Osteoblast (primary cell): Measurements from ENCODE around the gene ATL2. TPM values are rescaled to one million over a fixed set of nuclear protein-coding genes. Genes with fewer than 3 reads are reported as not detected.

Experiments used
- DNase-seq: peaks from one replicate; pipeline ENCODE4 v3.0.0; 2011; ENCODE audit warnings: low spot score, mixed read lengths; ENCODE audit not compliant: insufficient read length; ENCODE audit errors: missing footprints
- H2AFZ ChIP-seq: 2 replicates; pipeline ENCODE4 v1.6.0; 2011; ENCODE audit warnings: mild to moderate bottlenecking, low read length
- H3K27ac ChIP-seq: 2 replicates; pipeline ENCODE4 v1.5.1; 2011; ENCODE audit warnings: mild to moderate bottlenecking, low read depth, low read length, moderate library complexity
- H3K27me3 ChIP-seq: 2 replicates; pipeline ENCODE4 v1.6.0; 2012; ENCODE audit warnings: mild to moderate bottlenecking, control low read depth, inconsistent platforms, low read length, moderate library complexity; ENCODE audit not compliant: insufficient read depth
- H3K36me3 ChIP-seq: 2 replicates; pipeline ENCODE4 v1.5.1; 2011; ENCODE audit warnings: mild to moderate bottlenecking, low read length, control low read depth, moderate library complexity; ENCODE audit not compliant: insufficient read depth
- H3K4me1 ChIP-seq: 2 replicates; pipeline ENCODE4 v1.5.1; 2011; ENCODE audit warnings: mild to moderate bottlenecking, low read length, control low read depth, moderate library complexity; ENCODE audit not compliant: insufficient read depth
- H3K4me2 ChIP-seq: 2 replicates; pipeline ENCODE4 v1.6.0; 2011; ENCODE audit warnings: mild to moderate bottlenecking, low read length; ENCODE audit not compliant: insufficient read depth
- H3K4me3 ChIP-seq: fragments of 200-600 bp; sonication (generic); 3 replicates; pipeline ENCODE4 v1.5.1; 2012; ENCODE audit warnings: mild to moderate bottlenecking, low read length, inconsistent platforms; ENCODE audit not compliant: insufficient read depth
- H3K79me2 ChIP-seq: 2 replicates; pipeline ENCODE4 v1.6.0; 2012; ENCODE audit warnings: mild to moderate bottlenecking, low read length, control low read depth, inconsistent platforms; ENCODE audit not compliant: insufficient read depth
- H3K9me3 ChIP-seq: 2 replicates; pipeline ENCODE4 v1.5.1; 2011; ENCODE audit warnings: low read depth, low read length, control low read depth
- H4K20me1 ChIP-seq: 2 replicates; pipeline ENCODE4 v1.6.0; 2012; ENCODE audit warnings: mild to moderate bottlenecking, low read length, control low read depth; ENCODE audit not compliant: insufficient read depth
- CTCF ChIP-seq: IDR thresholded peaks from 2 replicates; pipeline ENCODE4 v1.5.1; 2011; ENCODE audit warnings: mild to moderate bottlenecking, low read depth, low read length, moderate library complexity; ENCODE audit errors: extremely low read depth
- total RNA-seq: library from RNA; depleted of rRNA; stranded (reverse); fragments of >200 nt; gene quantifications from 2 replicates; pipeline ENCODE4 v1.2.3, GENCODE V29; 2012

Gene ATL2
- total RNA-seq, 1 donor: 64.4 TPM

DNA sequence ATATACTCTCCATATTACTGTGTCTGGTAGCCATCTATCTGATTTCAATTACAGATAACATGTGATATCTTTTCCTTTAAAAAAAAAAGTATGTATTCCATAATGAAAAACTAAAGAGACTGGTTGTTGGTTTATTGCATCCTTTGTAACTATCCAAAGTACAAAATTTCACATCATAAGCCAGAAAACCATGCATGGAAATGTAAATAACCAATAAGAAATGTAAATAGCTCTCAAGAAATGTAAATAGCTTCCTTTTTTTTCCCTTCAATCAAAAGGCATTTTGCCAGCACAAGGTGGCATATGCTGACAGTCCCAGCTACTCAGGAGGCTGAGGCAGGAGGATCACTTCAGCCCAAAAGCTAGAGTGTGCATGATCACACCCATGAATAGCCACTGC, 59.3 kb downstream of the ATL2 start:
- Histone ChIP-seq H4K20me1 (no peaks in the 10 kb centered on the region), H3K4me2 (no peak overlapping the region), H3K79me2 (peaks cover 6% of the 10 kb centered on the region), H3K36me3 (peaks cover 14% of the 10 kb centered on the region), H2AFZ (no peak overlapping the region), H3K4me3 (no peak overlapping the region), H3K4me1 (no peaks in the 10 kb centered on the region), H3K27me3 (no peaks in the 10 kb centered on the region), H3K27ac (no peak overlapping the region), H3K9me3 (no peaks in the 10 kb centered on the region)
- no peak for TF ChIP-seq CTCF
- DNase-seq: no peak

DNA sequence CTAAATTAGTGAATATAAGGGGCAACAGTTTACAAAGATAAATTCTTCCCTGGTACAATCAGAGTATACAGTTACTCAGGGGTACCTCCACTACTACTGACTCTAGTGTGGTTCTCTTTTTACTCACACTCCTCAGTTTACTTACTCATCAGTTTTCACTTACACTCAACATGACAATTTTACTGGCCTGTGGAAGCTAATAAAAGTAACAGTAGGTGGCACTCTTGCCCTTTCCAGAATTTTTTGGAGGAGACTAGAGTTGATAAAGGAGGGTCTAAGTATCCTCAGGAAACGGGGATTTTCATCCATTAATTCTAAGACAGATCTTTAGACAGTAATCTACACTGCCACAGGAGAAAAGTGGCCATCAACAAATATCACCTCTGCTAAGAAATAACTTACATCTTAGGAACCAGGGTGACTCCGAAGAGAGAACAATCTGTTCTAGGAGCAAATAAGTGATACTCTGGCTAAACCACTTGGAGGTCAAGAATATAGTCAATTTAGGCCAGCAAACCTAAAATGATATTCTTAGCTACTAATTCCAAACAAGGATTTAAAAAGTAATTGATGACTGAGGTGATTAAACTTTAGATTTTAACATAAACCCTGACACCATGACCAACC, 61.3 kb downstream of the ATL2 start:
- Histone ChIP-seq H3K27me3 (no peaks in the 10 kb centered on the region), H3K79me2 (peaks cover 2% of the 10 kb centered on the region), H2AFZ (no peak overlapping the region), H3K27ac (no peak overlapping the region), H3K4me3 (no peak overlapping the region), H3K4me2 (no peak overlapping the region), H3K36me3 (peaks cover 25% of the 10 kb centered on the region), H3K9me3 (no peaks in the 10 kb centered on the region), H4K20me1 (no peaks in the 10 kb centered on the region), H3K4me1 (no peaks in the 10 kb centered on the region)
- peak; percentile 50 for DNase-seq
- TF ChIP-seq CTCF: peak; percentile 83

DNA sequence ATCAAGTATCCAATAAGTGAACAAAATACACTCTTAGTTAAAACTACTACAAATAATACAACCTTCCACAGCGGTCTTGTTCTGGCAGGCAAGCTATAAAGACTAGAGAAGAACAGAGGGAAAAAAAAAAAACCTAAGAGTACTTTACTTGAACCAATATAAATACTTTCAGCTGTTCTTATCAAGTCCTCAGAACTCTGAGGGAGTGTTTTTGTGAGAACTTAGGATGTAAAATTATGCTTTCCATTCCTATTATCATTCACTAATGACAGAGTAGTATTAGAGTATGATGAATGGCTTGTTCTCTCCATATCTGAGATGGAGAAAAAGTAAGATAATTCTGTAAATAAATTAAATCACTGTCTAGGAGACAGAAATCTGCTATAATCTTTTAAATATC, 68.3 kb downstream of the ATL2 start:
- Histone ChIP-seq H3K4me2 (no peak overlapping the region), H4K20me1 (no peaks in the 10 kb centered on the region), H3K79me2 (peaks cover 10% of the 10 kb centered on the region), H2AFZ (no peak overlapping the region), H3K27ac (no peak overlapping the region), H3K9me3 (no peaks in the 10 kb centered on the region), H3K4me3 (no peak overlapping the region), H3K36me3 (peaks cover 20% of the 10 kb centered on the region), H3K4me1 (no peaks in the 10 kb centered on the region), H3K27me3 (no peaks in the 10 kb centered on the region)
- DNase-seq: no peak
- no peak for TF ChIP-seq CTCF

GRCh38 chr2:38301969-38302702, 74.9 kb downstream of the ATL2 start:
- Histone ChIP-seq H3K4me2 (no peak overlapping the region), H3K36me3 (peaks cover 15% of the 10 kb centered on the region), H3K27ac (no peak overlapping the region), H3K4me3 (no peak overlapping the region), H3K9me3 (no peaks in the 10 kb centered on the region), H3K27me3 (no peaks in the 10 kb centered on the region), H2AFZ (no peak overlapping the region), H3K4me1 (no peaks in the 10 kb centered on the region), H4K20me1 (no peaks in the 10 kb centered on the region), H3K79me2 (peaks cover 26% of the 10 kb centered on the region)
- TF ChIP-seq CTCF: no peak
- DNase-seq: no peak
